ENCODE results near the gene HLTF.
A peak's percentile ranks its signal among the peaks of the same experiment; 100 is the strongest.
"Not testable (repeated sequence)": the region's sequence is repeated elsewhere in the genome, so short reads cannot be mapped to it uniquely, and the experiment has no call there.

HLTF gene, protein sequence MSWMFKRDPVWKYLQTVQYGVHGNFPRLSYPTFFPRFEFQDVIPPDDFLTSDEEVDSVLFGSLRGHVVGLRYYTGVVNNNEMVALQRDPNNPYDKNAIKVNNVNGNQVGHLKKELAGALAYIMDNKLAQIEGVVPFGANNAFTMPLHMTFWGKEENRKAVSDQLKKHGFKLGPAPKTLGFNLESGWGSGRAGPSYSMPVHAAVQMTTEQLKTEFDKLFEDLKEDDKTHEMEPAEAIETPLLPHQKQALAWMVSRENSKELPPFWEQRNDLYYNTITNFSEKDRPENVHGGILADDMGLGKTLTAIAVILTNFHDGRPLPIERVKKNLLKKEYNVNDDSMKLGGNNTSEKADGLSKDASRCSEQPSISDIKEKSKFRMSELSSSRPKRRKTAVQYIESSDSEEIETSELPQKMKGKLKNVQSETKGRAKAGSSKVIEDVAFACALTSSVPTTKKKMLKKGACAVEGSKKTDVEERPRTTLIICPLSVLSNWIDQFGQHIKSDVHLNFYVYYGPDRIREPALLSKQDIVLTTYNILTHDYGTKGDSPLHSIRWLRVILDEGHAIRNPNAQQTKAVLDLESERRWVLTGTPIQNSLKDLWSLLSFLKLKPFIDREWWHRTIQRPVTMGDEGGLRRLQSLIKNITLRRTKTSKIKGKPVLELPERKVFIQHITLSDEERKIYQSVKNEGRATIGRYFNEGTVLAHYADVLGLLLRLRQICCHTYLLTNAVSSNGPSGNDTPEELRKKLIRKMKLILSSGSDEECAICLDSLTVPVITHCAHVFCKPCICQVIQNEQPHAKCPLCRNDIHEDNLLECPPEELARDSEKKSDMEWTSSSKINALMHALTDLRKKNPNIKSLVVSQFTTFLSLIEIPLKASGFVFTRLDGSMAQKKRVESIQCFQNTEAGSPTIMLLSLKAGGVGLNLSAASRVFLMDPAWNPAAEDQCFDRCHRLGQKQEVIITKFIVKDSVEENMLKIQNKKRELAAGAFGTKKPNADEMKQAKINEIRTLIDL

GRCh38 chr3:149086232-149086988 lies at the start of gene HLTF:
HLTF (minus strand) TSS chr3:149086533; CDS start chr3:149086336, 197 bp downstream.
- DNase-seq: peak; percentile 91 to 96

DNA sequence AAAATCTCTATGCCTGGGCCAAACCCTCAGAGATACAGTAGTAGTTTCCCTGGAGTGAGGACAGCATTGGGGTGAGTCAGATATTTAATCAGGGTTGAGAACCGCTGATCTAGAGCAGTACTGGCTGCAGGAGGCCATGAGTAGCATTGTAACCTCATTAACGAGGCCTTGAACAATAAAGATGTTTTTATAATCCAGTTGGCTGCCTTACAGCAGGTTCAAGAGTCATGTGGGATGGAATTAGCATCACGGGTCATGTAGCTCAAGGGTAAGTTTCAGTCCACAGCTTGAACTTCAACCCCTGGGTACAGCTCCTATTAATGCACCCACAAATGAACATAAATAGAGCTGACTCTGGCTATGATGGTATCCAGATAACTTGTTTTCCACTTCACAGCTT lies 48.2 kb upstream of the HLTF start:
- DNase-seq: no peak

- DNase-seq: no peak
Measured at GRCh38 chr3:149131589-149131988, 45.3 kb upstream of the HLTF start.

- DNase-seq: peak; percentile 83 to 86
Measured at GRCh38 chr3:149129326-149130205, 43.2 kb upstream of the HLTF start, which contains the start of gene HPS3. HPS3 (plus strand) TSS chr3:149129638; CDS start chr3:149129724, 86 bp downstream.

- no peak for DNase-seq
Measured at GRCh38 chr3:149128821-149129220, 42.5 kb upstream of the HLTF start.

DNA sequence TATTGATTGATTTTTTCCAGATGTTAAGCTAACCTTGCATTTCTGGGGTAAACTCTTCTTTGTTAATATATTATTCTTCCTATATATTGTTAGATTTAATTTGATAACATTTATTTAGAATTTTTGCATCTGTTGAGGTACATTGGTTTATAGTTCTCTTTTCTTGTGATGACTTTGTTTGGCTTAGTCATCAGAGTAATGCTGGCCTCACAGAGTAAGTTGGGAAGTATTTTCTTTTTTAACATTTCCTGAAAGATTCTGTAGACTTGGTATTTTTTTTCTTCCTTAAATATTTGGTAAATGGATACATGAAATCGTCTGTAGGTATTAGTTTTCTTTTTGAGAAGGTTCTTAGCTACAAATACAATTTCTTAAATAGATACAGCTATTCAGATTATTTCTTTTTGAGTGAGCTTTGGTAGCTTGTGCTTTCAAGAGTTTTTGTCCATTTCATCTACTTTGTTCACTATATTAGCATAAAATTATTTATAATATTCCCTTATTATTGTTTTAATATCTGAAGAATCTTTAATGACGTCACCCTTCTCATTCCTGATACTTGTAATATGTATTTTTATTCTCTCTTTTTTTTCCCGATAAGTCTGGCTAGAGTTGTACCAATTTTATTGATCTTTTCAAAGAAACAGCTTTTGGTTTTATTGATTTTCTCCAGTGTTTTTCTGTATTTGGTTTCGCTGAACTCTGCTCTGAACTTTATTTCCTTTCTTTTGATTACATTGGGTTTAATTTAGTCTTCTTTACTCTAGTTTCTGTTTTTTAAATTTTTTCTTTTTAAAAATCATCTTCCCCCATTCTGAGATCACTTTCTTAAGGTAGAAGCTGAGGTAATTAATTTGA lies 36.6 kb upstream of the HLTF start:
- no peak for DNase-seq

DNA sequence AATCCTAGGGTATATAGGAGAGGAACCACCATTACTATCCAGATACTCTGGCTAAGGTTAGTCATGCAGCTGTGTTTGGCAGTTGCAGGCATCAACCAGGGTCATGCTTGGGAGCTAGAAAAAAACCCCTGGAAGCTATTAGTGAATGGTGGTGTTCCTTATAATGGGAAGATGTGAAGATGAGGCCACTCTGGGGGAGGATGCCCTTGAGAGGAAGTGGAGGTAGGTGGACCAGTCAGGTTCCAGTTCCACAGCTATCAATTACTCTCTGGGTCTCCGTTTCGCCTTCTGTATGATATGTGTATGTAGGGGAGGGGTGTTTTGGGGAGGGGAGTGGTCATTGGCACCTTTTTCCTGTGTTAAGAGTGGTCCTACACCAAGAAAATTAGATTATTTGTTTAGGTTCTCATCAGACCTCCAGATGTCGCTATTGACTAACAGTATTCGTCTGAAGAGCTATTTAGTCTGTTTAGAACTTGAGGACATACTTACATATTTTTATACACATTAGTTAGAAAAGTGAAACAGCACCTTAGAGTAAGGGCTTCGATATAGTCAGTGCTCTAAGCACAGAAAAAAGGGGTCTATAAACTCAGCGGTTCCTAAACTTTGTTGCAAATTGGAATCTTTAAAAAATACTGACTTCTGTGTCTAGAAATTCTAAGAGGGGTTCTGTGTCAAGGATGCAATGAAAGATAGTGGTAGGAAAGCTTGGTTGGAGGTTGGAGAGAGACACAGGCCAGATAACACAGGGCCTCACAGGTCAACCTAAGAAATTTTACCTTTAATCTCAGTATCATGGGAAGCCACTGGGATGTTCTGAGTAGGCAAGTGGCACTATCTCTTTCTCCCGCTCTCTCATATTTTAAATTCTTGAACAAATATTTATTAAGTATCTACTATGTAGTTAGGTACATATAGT lies 34.0 kb upstream of the HLTF start:
- DNase-seq: peak; percentile 4 to 41

DNA sequence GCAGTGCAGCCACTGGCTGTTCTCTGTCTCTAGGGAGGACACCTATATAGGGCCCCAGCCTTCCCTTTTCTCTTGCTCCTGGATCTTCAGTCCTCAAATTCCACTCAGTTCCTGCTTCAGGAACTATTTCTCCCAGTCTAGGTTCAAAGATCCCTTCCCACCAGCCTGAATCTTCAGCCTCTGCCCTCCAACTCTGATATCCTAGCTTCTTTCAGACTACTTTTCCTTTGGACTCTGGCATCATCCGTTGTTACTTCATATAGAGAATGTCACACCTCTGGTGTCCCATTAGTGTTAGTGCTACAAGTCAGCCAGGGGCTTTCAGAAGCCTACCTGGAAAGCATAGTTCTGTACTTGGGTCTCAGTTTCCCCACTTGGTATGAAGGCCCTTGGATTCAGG lies 33.1 kb upstream of the HLTF start:
- no peak for DNase-seq

DNA sequence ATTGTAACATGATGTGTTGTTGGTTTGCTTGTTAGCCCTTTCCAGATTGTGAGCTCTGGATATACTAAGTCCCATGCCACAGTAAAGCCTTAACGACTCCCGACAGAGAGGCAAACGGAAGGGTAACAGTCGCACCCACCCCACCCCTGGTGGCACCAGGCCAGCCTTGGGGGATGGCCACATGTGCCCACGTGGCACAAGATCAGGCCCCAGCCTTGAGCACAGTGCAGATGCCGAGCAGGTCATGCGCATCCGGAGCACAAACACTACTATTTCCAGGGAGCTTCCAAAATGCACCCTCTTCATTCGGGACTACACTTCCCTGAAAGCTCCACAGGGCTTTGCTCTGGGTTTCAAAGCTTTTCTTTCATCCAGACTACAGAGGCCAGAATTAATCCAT lies 32.4 kb upstream of the HLTF start:
- no peak for DNase-seq

DNA sequence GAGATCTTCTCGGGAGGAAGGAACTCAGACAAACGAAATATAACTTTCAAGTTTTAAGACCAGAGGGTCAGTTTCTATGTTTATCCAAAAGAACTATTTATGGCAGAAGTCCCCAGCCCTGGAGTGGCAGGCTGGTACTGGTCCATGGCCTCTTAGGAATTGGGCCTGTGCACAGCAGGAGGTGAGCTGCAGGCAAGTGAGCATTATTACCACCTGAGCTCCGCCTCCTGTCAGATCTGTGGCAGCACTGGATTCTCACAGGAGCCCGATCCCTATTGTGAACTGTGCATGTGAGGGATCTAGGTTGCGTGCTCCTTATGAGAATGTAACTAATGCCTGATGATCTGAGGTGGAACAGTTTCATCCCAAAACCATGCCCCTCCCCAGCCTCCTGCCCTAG lies 28.8 kb upstream of the HLTF start:
- no peak for DNase-seq

GRCh38 chr3:149114458-149114857 lies 28.1 kb upstream of the HLTF start:
- no peak for DNase-seq

- DNase-seq: no peak
Measured at GRCh38 chr3:149104484-149104883, 18.2 kb upstream of the HLTF start.

DNA sequence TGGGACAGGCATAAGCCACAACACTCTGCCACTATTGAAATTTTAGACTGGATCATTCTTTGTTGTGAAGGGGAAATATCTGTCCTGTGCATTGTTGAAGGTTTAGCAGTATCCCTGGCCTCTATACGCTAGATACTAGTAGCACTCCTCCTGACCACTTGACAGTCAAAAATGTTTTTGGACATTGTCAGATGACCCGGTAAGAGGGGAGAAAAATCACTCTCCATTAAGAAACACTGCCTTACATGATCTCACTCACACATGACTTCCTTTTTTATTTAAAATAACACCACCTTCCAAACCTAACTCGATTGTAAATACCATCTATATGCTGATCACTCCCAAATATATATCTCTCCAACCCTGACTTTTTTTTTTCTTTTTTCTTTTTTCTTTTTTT lies 15.3 kb upstream of the HLTF start:
- no peak for DNase-seq

GRCh38 chr3:149101154-149101553 lies 14.8 kb upstream of the HLTF start:
- DNase-seq: no peak

DNA sequence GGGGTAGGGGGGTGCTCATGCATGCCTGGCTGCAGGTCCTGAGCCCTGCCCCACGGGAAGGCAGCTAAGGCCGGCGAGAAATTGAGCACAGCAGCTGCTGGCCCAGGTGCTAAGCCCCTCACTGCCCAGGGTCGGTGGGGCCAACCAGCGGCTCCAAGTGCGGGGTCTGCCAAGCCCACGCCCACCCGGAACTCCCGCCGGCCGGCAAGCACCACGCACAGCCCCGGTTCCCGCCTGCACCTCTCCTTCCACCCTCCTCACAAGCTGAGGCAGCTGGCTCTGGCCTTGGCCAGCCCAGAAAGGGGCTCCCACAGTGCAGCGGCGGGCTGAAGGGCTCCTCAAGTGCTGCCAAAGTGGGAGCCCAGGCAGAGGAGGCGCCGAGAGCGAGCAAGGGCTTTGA lies 11.7 kb upstream of the HLTF start:
- not testable (repeated sequence) for DNase-seq

- no peak for DNase-seq
Measured at GRCh38 chr3:149095487-149095886, 9.2 kb upstream of the HLTF start.

- DNase-seq: no peak
Measured at GRCh38 chr3:149091983-149092382, 5.7 kb upstream of the HLTF start.

GRCh38 chr3:149090907-149091306 lies 4.6 kb upstream of the HLTF start:
- no peak for DNase-seq

DNA sequence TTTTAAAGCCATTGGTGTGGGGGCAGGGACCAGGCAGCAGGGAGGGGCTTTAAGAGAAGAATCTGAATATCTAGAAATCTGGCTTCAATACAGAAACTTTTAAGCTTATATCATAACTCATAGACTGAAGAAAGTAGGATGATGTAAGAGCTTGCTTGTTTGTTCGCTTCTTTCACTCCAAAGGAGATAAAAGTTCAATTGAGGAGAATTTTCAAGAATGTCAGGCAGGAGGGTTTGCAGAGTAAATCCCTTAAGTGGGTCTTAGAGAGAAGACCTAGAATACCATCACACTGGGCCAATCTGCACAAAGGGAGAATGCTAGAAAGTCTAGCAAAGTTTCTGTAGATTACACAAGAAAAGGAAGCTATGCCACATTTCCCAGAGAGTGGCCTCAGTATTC lies 4.1 kb upstream of the HLTF start:
- no peak for DNase-seq

DNA sequence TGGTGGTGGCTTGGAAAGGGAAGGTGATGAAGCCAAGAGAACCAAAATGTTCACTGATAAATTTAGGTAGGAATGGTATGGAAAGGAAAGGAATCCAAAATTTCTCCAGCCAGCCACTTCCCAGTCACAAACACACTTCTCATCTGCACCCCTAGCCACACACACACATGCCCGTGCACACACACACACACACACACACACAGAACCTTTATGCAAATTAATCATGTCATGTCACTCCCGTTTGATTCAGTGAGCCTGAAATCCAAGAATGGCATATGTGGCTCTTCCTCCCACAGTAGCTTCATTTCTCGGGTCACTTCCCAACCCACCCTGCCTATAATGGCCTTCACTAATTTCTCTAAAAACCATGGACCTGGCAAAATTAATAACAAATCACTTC lies 3.1 kb upstream of the HLTF start:
- DNase-seq: no peak
